ENCODE results near the gene THSD7B. TPM values are rescaled to one million over a fixed set of nuclear protein-coding genes. Genes with fewer than 3 reads are reported as not detected.

THSD7B gene
- polyA plus RNA-seq, 1 donor from 2014 or later: 0.46 TPM

GRCh38 chr2:137048455-137048854, 283.1 kb downstream of the THSD7B start:
- Histone ChIP-seq H2AFZ (ENCODE audit: low read depth, low read length) (no peak overlapping the region), H3K36me3 (ENCODE audit: insufficient read depth, low read length) (no peaks in the 10 kb centered on the region), H4K20me1 (ENCODE audit: insufficient read depth) (no peaks in the 10 kb centered on the region), H3F3A (ENCODE audit: insufficient read depth, low read length, poor library complexity, severe bottlenecking) (no peaks in the 10 kb centered on the region), H3K9me2 (ENCODE audit: insufficient read depth, low read length) (no peaks in the 10 kb centered on the region), H3K27me3 (ENCODE audit: insufficient read depth, low read depth, low read length) (no peaks in the 10 kb centered on the region), H3K9ac (ENCODE audit: low read length) (no peak overlapping the region), H3K27ac (ENCODE audit: low read length) (no peak overlapping the region), H3K4me3 (ENCODE audit: low read length) (no peak overlapping the region), H3K79me2 (replicated peaks; ENCODE audit: insufficient read depth, low read length) (no peaks in the 10 kb centered on the region), H3K9me3 (ENCODE audit: low read length) (no peaks in the 10 kb centered on the region), H3K4me2 (ENCODE audit: low read length) (no peak overlapping the region)
- TF ChIP-seq CTCF (IDR thresholded peaks at IDR 0.05; ENCODE audit: poor library complexity, severe bottlenecking): no peak
- TF ChIP-seq EP300 (conservative IDR thresholded peaks at IDR 0.05; ENCODE audit: poor library complexity, severe bottlenecking): no peak
- TF ChIP-seq EZH2 (IDR thresholded peaks at IDR 0.05; ENCODE audit: borderline replicate concordance, insufficient read depth, low read length, poor library complexity, severe bottlenecking): no peak
- TF ChIP-seq SMC3 (conservative IDR thresholded peaks at IDR 0.05; ENCODE audit: poor library complexity): no peak
- no peak for TF ChIP-seq REST (IDR thresholded peaks at IDR 0.05; ENCODE audit: borderline replicate concordance)
- no peak for TF ChIP-seq POLR2AphosphoS5 (IDR thresholded peaks at IDR 0.05)
- no peak for TF ChIP-seq MXI1 (conservative IDR thresholded peaks at IDR 0.05; ENCODE audit: poor library complexity, severe bottlenecking)
- no peak for TF ChIP-seq RAD21 (conservative IDR thresholded peaks at IDR 0.05)
- TF ChIP-seq TAF1 (IDR thresholded peaks at IDR 0.05; ENCODE audit: low read depth): no peak

- Histone ChIP-seq H3K9ac (ENCODE audit: low read length) (no peak overlapping the region), H2AFZ (ENCODE audit: low read depth, low read length) (no peak overlapping the region), H3K79me2 (replicated peaks; ENCODE audit: insufficient read depth, low read length) (no peaks in the 10 kb centered on the region), H3K9me2 (ENCODE audit: insufficient read depth, low read length) (no peaks in the 10 kb centered on the region), H3K4me3 (ENCODE audit: low read length) (no peak overlapping the region), H3K36me3 (ENCODE audit: insufficient read depth, low read length) (no peaks in the 10 kb centered on the region), H3K27me3 (ENCODE audit: insufficient read depth, low read depth, low read length) (no peaks in the 10 kb centered on the region), H3K4me2 (ENCODE audit: low read length) (no peak overlapping the region), H3K27ac (ENCODE audit: low read length) (no peak overlapping the region), H3F3A (ENCODE audit: insufficient read depth, low read length, poor library complexity, severe bottlenecking) (no peaks in the 10 kb centered on the region), H3K9me3 (ENCODE audit: low read length) (no peaks in the 10 kb centered on the region), H4K20me1 (ENCODE audit: insufficient read depth) (no peaks in the 10 kb centered on the region)
- TF ChIP-seq REST (IDR thresholded peaks at IDR 0.05; ENCODE audit: borderline replicate concordance) (no peak), CTCF (IDR thresholded peaks at IDR 0.05; ENCODE audit: poor library complexity, severe bottlenecking) (no peak), SMC3 (conservative IDR thresholded peaks at IDR 0.05; ENCODE audit: poor library complexity) (no peak), EZH2 (IDR thresholded peaks at IDR 0.05; ENCODE audit: borderline replicate concordance, insufficient read depth, low read length, poor library complexity, severe bottlenecking) (no peak), MXI1 (conservative IDR thresholded peaks at IDR 0.05; ENCODE audit: poor library complexity, severe bottlenecking) (no peak), EP300 (conservative IDR thresholded peaks at IDR 0.05; ENCODE audit: poor library complexity, severe bottlenecking) (no peak), TAF1 (IDR thresholded peaks at IDR 0.05; ENCODE audit: low read depth) (no peak), RAD21 (conservative IDR thresholded peaks at IDR 0.05) (no peak), POLR2AphosphoS5 (IDR thresholded peaks at IDR 0.05) (no peak)
Observed at GRCh38 chr2:137049518-137049917, 284.2 kb downstream of the THSD7B start.
